HG02610 (cell line): Measurements from ENCODE around the gene SETD4.

Source experiments
- ATAC-seq: cut with Tn5 transposase; IDR thresholded peaks from one replicate; pipeline ENCODE4 v1.9.1; 2021; ENCODE audit warnings: mild to moderate bottlenecking, moderate library complexity; ENCODE audit not compliant: unreplicated experiment

SETD4 gene

GRCh38 chr21:36048357-36048756, 12.0 kb downstream of the SETD4 start:
- ATAC-seq: no peak

- ATAC-seq: no peak
Observed at GRCh38 chr21:36047139-36047538, 13.2 kb downstream of the SETD4 start.

GRCh38 chr21:36045993-36046392, 14.3 kb downstream of the SETD4 start:
- ATAC-seq: no peak

- no peak for ATAC-seq
Observed at GRCh38 chr21:36044056-36044455, 16.3 kb downstream of the SETD4 start.

- ATAC-seq: no peak
Observed at GRCh38 chr21:36041910-36042309, 18.4 kb downstream of the SETD4 start.

GRCh38 chr21:36040389-36040788, 19.9 kb downstream of the SETD4 start:
- no peak for ATAC-seq

GRCh38 chr21:36039861-36040260, 20.5 kb downstream of the SETD4 start:
- ATAC-seq: no peak

GRCh38 chr21:36038701-36039497, 21.4 kb downstream of the SETD4 start:
- no peak for ATAC-seq

- ATAC-seq: no peak
Observed at GRCh38 chr21:36035381-36035791, 24.9 kb downstream of the SETD4 start.

- ATAC-seq: no peak
Observed at GRCh38 chr21:36034211-36034913, 26.0 kb downstream of the SETD4 start.

- ATAC-seq: no peak
Observed at GRCh38 chr21:36032647-36033406, 27.5 kb downstream of the SETD4 start.

GRCh38 chr21:36030581-36031189, 29.6 kb downstream of the SETD4 start:
- ATAC-seq: no peak

GRCh38 chr21:36029309-36029708, 31.0 kb downstream of the SETD4 start:
- no peak for ATAC-seq

GRCh38 chr21:36028127-36029069, 31.9 kb downstream of the SETD4 start:
- peak; percentile 43 for ATAC-seq

- no peak for ATAC-seq
Observed at GRCh38 chr21:36027347-36027746, 33.0 kb downstream of the SETD4 start.

- no peak for ATAC-seq
Observed at GRCh38 chr21:36024782-36025181, 35.5 kb downstream of the SETD4 start.

- ATAC-seq: no peak
Observed at GRCh38 chr21:36023092-36023480, 37.2 kb downstream of the SETD4 start.

- no peak for ATAC-seq
Observed at GRCh38 chr21:36022427-36023091, 37.8 kb downstream of the SETD4 start.

GRCh38 chr21:36021251-36021837, 39.0 kb downstream of the SETD4 start:
- ATAC-seq: no peak
